Calu3 (cell line): ENCODE measurements around the gene SULT6B1. TPM values are rescaled to one million over a fixed set of nuclear protein-coding genes. Genes with fewer than 3 reads are reported as not detected.

ENCODE experiments used
- BruUV-seq: library from RNA; stranded (reverse); fragments of 400-500 nt; replicated peaks from 2 replicates; lab custom pipeline; 2021; lab: Mats Ljungman, UMichigan
- CTCF ChIA-PET: fragments of 300-600 bp; sonication (Branson Sonifier 250); formaldehyde crosslinking; loops from one replicate; lab custom pipeline; 2022; ENCODE audit warnings: antibody characterized with exemption; lab: Charles Lee
- DNase-seq: peaks from one replicate; pipeline ENCODE4 v3.0.0; 2022
- H3K27ac Mint-ChIP-seq: one replicate; pipeline ENCODE4 v1.8.0; 2022; ENCODE audit warnings: mixed read lengths; ENCODE audit not compliant: unreplicated experiment
- H3K27me3 Mint-ChIP-seq: one replicate; pipeline ENCODE4 v1.8.0; 2022; ENCODE audit warnings: mixed read lengths; ENCODE audit not compliant: unreplicated experiment
- H3K36me3 Mint-ChIP-seq: one replicate; pipeline ENCODE4 v1.8.0; 2022; ENCODE audit warnings: mild to moderate bottlenecking, moderate library complexity, mixed read lengths; ENCODE audit not compliant: insufficient read depth, unreplicated experiment
- H3K4me1 Mint-ChIP-seq: one replicate; pipeline ENCODE4 v1.8.0; 2022; ENCODE audit warnings: mild to moderate bottlenecking, low read depth, mixed read lengths; ENCODE audit not compliant: unreplicated experiment
- H3K4me3 Mint-ChIP-seq: one replicate; pipeline ENCODE4 v1.8.0; 2022; ENCODE audit warnings: mild to moderate bottlenecking, low read depth, moderate library complexity, mixed read lengths; ENCODE audit not compliant: unreplicated experiment
- H3K9me3 Mint-ChIP-seq: one replicate; pipeline ENCODE4 v1.8.0; 2022; ENCODE audit warnings: low read depth, mixed read lengths; ENCODE audit not compliant: unreplicated experiment
- CTCF ChIP-seq: fragments of 200-600 bp; IDR thresholded peaks from one replicate; pipeline ENCODE4 v1.8.0; 2022; ENCODE audit warnings: antibody characterized with exemption; ENCODE audit not compliant: unreplicated experiment
- intact Hi-C: fragments of 100-400 bp; cut with micrococcal nuclease; formaldehyde crosslinking; loops from one replicate; pipeline ENCODE4 v1.10.0; 2022; ENCODE audit not compliant: unreplicated experiment
- total RNA-seq: library from RNA; stranded (reverse); gene quantifications from 2 replicates; pipeline ENCODE4 v1.2.3, GENCODE V29; 2022

Gene SULT6B1
- total RNA-seq, 1 experiment from 2014 or later: not detected

- DNase-seq: peak; percentile 46
- TF ChIP-seq CTCF: no peak
- Mint-ChIP-seq H3K9me3 (no peaks in the 10 kb centered on the region), H3K4me3 (peak overlapping the region; percentile 86), H3K27me3 (no peaks in the 10 kb centered on the region), H3K27ac (peak overlapping the region; percentile 85), H3K36me3 (peaks cover 25% of the 10 kb centered on the region), H3K4me1 (peaks cover 30% of the 10 kb centered on the region)
- intact Hi-C loops: no loop called here
- no TSS peak for BruUV-seq
- CTCF ChIA-PET: no interaction called here
Observed at GRCh38 chr2:37156071-37156856, 32.2 kb downstream of the SULT6B1 start.

GRCh38 chr2:37154785-37155184 lies 33.7 kb downstream of the SULT6B1 start:
- Mint-ChIP-seq H3K36me3 (peaks cover 27% of the 10 kb centered on the region), H3K4me1 (peaks cover 41% of the 10 kb centered on the region), H3K27ac (no peak overlapping the region), H3K27me3 (no peaks in the 10 kb centered on the region), H3K4me3 (no peak overlapping the region), H3K9me3 (no peaks in the 10 kb centered on the region)
- no peak for DNase-seq
- CTCF ChIA-PET: no interaction called here
- no peak for TF ChIP-seq CTCF
- intact Hi-C loops: no loop called here
- no TSS peak for BruUV-seq

GRCh38 chr2:37153224-37153623 lies 35.2 kb downstream of the SULT6B1 start:
- no TSS peak for BruUV-seq
- no peak for TF ChIP-seq CTCF
- Mint-ChIP-seq H3K4me1 (peaks cover 57% of the 10 kb centered on the region), H3K27ac (no peak overlapping the region), H3K9me3 (no peaks in the 10 kb centered on the region), H3K36me3 (peaks cover 40% of the 10 kb centered on the region), H3K27me3 (no peaks in the 10 kb centered on the region), H3K4me3 (no peak overlapping the region)
- intact Hi-C loops: no loop called here
- CTCF ChIA-PET: interaction anchor here (0.6 kb wide), 1 partner anchor 23 kb away, joined by 9 read pairs; no protein-coding TSS in a partner anchor
- DNase-seq: no peak

GRCh38 chr2:37149626-37150322 lies 38.7 kb downstream of the SULT6B1 start:
- H3K27ac Mint-ChIP-seq: peak overlapping the region; percentile 60
- peak overlapping the region; percentile 59 for H3K4me3 Mint-ChIP-seq
- H3K4me1 Mint-ChIP-seq: peaks cover 51% of the 10 kb centered on the region
- no peaks in the 10 kb centered on the region for H3K27me3 Mint-ChIP-seq
- H3K9me3 Mint-ChIP-seq: no peaks in the 10 kb centered on the region
- CTCF ChIA-PET: no interaction called here
- BruUV-seq: no TSS peak
- no peak for TF ChIP-seq CTCF
- intact Hi-C loops: loop anchor here (5.0 kb wide), 1 partner anchor 83 kb away; the partner anchor contains the start of genes CEBPZ and NDUFAF7
- DNase-seq: no peak
- H3K36me3 Mint-ChIP-seq: peaks cover 35% of the 10 kb centered on the region
